ENCODE measurements around the gene PSTK. TPM values are rescaled to one million over a fixed set of nuclear protein-coding genes. Genes with fewer than 3 reads are reported as not detected.

Gene PSTK
- total RNA-seq, 1 donor from 2014 or later = 12.9 TPM

- DNase-seq = no peak
Observed at GRCh38 chr10:123021517-123021916, 41.3 kb downstream of the PSTK start.

GRCh38 chr10:123024540-123024939 is 44.3 kb downstream of the PSTK start:
- DNase-seq = no peak

- DNase-seq = no peak
Observed at GRCh38 chr10:123026302-123026701, 46.1 kb downstream of the PSTK start.

- no peak for DNase-seq
Observed at GRCh38 chr10:123027861-123028260, 47.7 kb downstream of the PSTK start.

GRCh38 chr10:123031124-123031523 is 50.9 kb downstream of the PSTK start:
- no peak for DNase-seq

GRCh38 chr10:123034332-123034731 is 54.1 kb downstream of the PSTK start:
- no peak for DNase-seq

- DNase-seq = no peak
Observed at GRCh38 chr10:123035467-123036086, 55.4 kb downstream of the PSTK start.

- DNase-seq = no peak
Observed at GRCh38 chr10:123038782-123039631, 58.8 kb downstream of the PSTK start.

GRCh38 chr10:123039632-123039930 is 59.4 kb downstream of the PSTK start:
- DNase-seq = no peak

Other genes with a start within 250 kb of the PSTK start
- 0.31 TPM for gene CUZD1, start 134.5 kb upstream of the PSTK start, total RNA-seq
- 3.9 TPM for gene FAM24B, start 100.8 kb upstream of the PSTK start, total RNA-seq
- not detected for gene FAM24A, start 69.8 kb upstream of the PSTK start, total RNA-seq
- 31.8 TPM for gene C10orf88, start 26.2 kb upstream of the PSTK start, total RNA-seq
- 13.4 TPM for gene IKZF5, start 28.4 kb downstream of the PSTK start, total RNA-seq
- 14.5 TPM for gene ACADSB, start 28.6 kb downstream of the PSTK start, total RNA-seq
- not detected for gene HMX3, start 155.6 kb downstream of the PSTK start, total RNA-seq
- gene HMX2, start 167.7 kb downstream of the PSTK start, total RNA-seq = not detected
- 112 TPM for gene BUB3, start 174.0 kb downstream of the PSTK start, total RNA-seq

Measured in occipital lobe (tissue), 2 donors.